ENCODE results near the gene MTMR1. TPM values are rescaled to one million over a fixed set of nuclear protein-coding genes. Genes with fewer than 3 reads are reported as not detected.

The MTMR1 gene
- polyA plus RNA-seq, 1 donor from 2014 or later = 34.7 TPM

DNA sequence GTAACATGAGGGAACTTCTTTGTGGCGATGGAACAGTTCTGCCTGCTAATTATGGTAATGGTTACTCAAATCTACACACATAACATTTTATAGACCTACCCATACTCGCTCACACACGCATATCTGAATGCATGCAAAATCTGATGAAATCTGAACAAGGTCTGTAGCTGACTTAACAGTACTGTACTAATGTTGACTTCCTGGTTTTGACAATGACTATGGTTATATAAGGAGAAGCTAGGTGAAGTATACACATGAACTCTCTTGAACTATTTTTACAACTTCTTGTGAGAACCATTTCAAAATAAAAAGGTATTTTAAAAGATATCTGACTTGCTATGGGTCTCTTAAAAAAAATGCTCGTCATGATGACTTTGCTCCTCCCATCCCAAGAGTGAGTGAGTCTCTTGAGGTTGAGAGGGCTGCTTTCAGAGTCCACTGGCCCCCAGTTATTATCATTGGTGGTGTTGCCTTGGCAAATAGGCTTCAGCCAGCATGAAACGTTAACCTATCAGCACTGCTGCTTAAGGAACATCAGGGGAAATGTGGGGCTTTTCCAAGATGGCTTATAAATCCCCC, 99.8 kb downstream of the MTMR1 start:
- Histone ChIP-seq H3K4me3 (ENCODE audit: low read length) (no peak overlapping the region), H3K9ac (ENCODE audit: low read length) (no peak overlapping the region), H3K4me2 (ENCODE audit: low read length) (no peak overlapping the region)

DNA sequence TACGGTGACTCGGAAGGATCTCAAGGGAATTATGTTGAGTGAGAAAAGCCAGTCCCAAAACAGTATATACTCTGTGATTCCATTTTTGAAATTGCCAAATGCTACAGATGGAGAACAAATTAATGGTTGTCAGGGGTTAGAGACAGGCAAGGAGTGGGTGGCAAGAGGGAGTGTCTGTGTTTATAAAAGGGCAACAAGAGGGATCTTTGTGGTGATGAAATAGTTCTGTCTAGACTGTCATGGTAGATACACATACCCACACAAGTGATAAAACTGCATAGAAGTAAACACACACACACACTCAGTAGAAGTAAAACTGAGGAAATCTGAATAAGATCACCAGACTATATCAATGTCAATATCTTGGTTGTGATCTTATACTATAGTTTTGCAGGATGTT, 112.5 kb downstream of the MTMR1 start:
- Histone ChIP-seq H3K4me3 (ENCODE audit: low read length) (no peak overlapping the region), H3F3A (ENCODE audit: insufficient read depth, low read length, poor library complexity, severe bottlenecking) (no peaks in the 10 kb centered on the region), H3K79me2 (replicated peaks; ENCODE audit: insufficient read depth, low read length) (no peaks in the 10 kb centered on the region), H3K27me3 (ENCODE audit: insufficient read depth, low read depth, low read length) (no peaks in the 10 kb centered on the region), H3K9me2 (ENCODE audit: insufficient read depth, low read length) (no peaks in the 10 kb centered on the region), H2AFZ (ENCODE audit: low read depth, low read length) (no peak overlapping the region), H4K20me1 (ENCODE audit: insufficient read depth) (no peaks in the 10 kb centered on the region), H3K36me3 (ENCODE audit: insufficient read depth, low read length) (no peaks in the 10 kb centered on the region), H3K9ac (ENCODE audit: low read length) (no peak overlapping the region), H3K4me2 (ENCODE audit: low read length) (no peak overlapping the region), H3K9me3 (ENCODE audit: low read length) (no peaks in the 10 kb centered on the region), H3K27ac (ENCODE audit: low read length) (no peak overlapping the region)
- TF ChIP-seq POLR2AphosphoS5 (IDR thresholded peaks at IDR 0.05) (no peak), TAF1 (IDR thresholded peaks at IDR 0.05; ENCODE audit: low read depth) (no peak)
- TF ChIP-seq, protein P1, sequence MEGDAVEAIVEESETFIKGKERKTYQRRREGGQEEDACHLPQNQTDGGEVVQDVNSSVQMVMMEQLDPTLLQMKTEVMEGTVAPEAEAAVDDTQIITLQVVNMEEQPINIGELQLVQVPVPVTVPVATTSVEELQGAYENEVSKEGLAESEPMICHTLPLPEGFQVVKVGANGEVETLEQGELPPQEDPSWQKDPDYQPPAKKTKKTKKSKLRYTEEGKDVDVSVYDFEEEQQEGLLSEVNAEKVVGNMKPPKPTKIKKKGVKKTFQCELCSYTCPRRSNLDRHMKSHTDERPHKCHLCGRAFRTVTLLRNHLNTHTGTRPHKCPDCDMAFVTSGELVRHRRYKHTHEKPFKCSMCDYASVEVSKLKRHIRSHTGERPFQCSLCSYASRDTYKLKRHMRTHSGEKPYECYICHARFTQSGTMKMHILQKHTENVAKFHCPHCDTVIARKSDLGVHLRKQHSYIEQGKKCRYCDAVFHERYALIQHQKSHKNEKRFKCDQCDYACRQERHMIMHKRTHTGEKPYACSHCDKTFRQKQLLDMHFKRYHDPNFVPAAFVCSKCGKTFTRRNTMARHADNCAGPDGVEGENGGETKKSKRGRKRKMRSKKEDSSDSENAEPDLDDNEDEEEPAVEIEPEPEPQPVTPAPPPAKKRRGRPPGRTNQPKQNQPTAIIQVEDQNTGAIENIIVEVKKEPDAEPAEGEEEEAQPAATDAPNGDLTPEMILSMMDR (IDR thresholded peaks at IDR 0.05; ENCODE audit: poor library complexity, severe bottlenecking) = no peak
- TF ChIP-seq, protein P2, sequence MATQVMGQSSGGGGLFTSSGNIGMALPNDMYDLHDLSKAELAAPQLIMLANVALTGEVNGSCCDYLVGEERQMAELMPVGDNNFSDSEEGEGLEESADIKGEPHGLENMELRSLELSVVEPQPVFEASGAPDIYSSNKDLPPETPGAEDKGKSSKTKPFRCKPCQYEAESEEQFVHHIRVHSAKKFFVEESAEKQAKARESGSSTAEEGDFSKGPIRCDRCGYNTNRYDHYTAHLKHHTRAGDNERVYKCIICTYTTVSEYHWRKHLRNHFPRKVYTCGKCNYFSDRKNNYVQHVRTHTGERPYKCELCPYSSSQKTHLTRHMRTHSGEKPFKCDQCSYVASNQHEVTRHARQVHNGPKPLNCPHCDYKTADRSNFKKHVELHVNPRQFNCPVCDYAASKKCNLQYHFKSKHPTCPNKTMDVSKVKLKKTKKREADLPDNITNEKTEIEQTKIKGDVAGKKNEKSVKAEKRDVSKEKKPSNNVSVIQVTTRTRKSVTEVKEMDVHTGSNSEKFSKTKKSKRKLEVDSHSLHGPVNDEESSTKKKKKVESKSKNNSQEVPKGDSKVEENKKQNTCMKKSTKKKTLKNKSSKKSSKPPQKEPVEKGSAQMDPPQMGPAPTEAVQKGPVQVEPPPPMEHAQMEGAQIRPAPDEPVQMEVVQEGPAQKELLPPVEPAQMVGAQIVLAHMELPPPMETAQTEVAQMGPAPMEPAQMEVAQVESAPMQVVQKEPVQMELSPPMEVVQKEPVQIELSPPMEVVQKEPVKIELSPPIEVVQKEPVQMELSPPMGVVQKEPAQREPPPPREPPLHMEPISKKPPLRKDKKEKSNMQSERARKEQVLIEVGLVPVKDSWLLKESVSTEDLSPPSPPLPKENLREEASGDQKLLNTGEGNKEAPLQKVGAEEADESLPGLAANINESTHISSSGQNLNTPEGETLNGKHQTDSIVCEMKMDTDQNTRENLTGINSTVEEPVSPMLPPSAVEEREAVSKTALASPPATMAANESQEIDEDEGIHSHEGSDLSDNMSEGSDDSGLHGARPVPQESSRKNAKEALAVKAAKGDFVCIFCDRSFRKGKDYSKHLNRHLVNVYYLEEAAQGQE (IDR thresholded peaks at IDR 0.05; ENCODE audit: borderline replicate concordance) = no peak

More for the DNA sequence above, 99.8 kb downstream of the MTMR1 start:
- no peak overlapping the region for H3K27ac ChIP-seq (ENCODE audit: low read length)
- H3K36me3 ChIP-seq (ENCODE audit: insufficient read depth, low read length) = no peaks in the 10 kb centered on the region
- no peaks in the 10 kb centered on the region for H4K20me1 ChIP-seq (ENCODE audit: insufficient read depth)
- no peaks in the 10 kb centered on the region for H3K79me2 ChIP-seq (replicated peaks; ENCODE audit: insufficient read depth, low read length)
- H3K9me3 ChIP-seq (ENCODE audit: low read length) = no peaks in the 10 kb centered on the region
- H3K9me2 ChIP-seq (ENCODE audit: insufficient read depth, low read length) = no peaks in the 10 kb centered on the region
- H2AFZ ChIP-seq (ENCODE audit: low read depth, low read length) = no peak overlapping the region
- TF ChIP-seq RAD21 (conservative IDR thresholded peaks at IDR 0.05) (no peak), EZH2 (IDR thresholded peaks at IDR 0.05; ENCODE audit: borderline replicate concordance, insufficient read depth, low read length, poor library complexity, severe bottlenecking) (no peak), SMC3 (conservative IDR thresholded peaks at IDR 0.05; ENCODE audit: poor library complexity) (no peak), POLR2AphosphoS5 (IDR thresholded peaks at IDR 0.05) (no peak), EP300 (conservative IDR thresholded peaks at IDR 0.05; ENCODE audit: poor library complexity, severe bottlenecking) (no peak), MXI1 (conservative IDR thresholded peaks at IDR 0.05; ENCODE audit: poor library complexity, severe bottlenecking) (no peak)
- TF ChIP-seq, protein P1 (IDR thresholded peaks at IDR 0.05; ENCODE audit: poor library complexity, severe bottlenecking) = no peak
- TF ChIP-seq, protein P2 (IDR thresholded peaks at IDR 0.05; ENCODE audit: borderline replicate concordance) = no peak
- no peaks in the 10 kb centered on the region for H3K27me3 ChIP-seq (ENCODE audit: insufficient read depth, low read depth, low read length)
- no peaks in the 10 kb centered on the region for H3F3A ChIP-seq (ENCODE audit: insufficient read depth, low read length, poor library complexity, severe bottlenecking)

Measured in neural cell (in vitro differentiated cells).